Ishikawa (cell line): ENCODE data around the gene QARS1.
A peak's percentile ranks its signal among the peaks of the same experiment; 100 is the strongest.

ENCODE experiments used
- CEBPB ChIP-seq: IDR thresholded peaks from 2 replicates; pipeline ENCODE4 v1.6.1; 2012
- CREB1 ChIP-seq: IDR thresholded peaks from 2 replicates; pipeline ENCODE4 v1.6.1; 2012; ENCODE audit warnings: low read depth
- EGR1 ChIP-seq: IDR thresholded peaks from 2 replicates; pipeline ENCODE4 v1.6.1; 2012
- EP300 ChIP-seq: IDR thresholded peaks from 2 replicates; pipeline ENCODE4 v1.6.1; 2012; ENCODE audit warnings: borderline replicate concordance
- FOXM1 ChIP-seq: IDR thresholded peaks from 2 replicates; pipeline ENCODE4 v1.6.1; 2012; ENCODE audit warnings: low read depth, borderline replicate concordance
- MAX ChIP-seq: IDR thresholded peaks from 2 replicates; pipeline ENCODE4 v1.6.1; 2012
- NFIC ChIP-seq: IDR thresholded peaks from 2 replicates; pipeline ENCODE4 v1.6.1; 2012
- RAD21 ChIP-seq: IDR thresholded peaks from 2 replicates; pipeline ENCODE4 v1.6.1; 2012; ENCODE audit warnings: low read depth
- TAF1 ChIP-seq: IDR thresholded peaks from 2 replicates; pipeline ENCODE4 v1.6.1; 2012; ENCODE audit warnings: low read depth, mild to moderate bottlenecking
- TCF12 ChIP-seq: IDR thresholded peaks from 2 replicates; pipeline ENCODE4 v1.6.1; 2012; ENCODE audit warnings: low read depth
- TEAD4 ChIP-seq: IDR thresholded peaks from 2 replicates; pipeline ENCODE4 v1.6.1; 2012
- YY1 ChIP-seq: IDR thresholded peaks from 2 replicates; pipeline ENCODE4 v1.6.1; 2012; ENCODE audit warnings: low read depth
- ZBTB7A ChIP-seq: IDR thresholded peaks from 2 replicates; pipeline ENCODE4 v1.6.1; 2012; ENCODE audit warnings: low read depth
- TF ChIP-seq, protein P1 (sequence below): IDR thresholded peaks from 2 replicates; pipeline ENCODE4 v1.6.1; 2012
- TF ChIP-seq, protein P2 (sequence below): IDR thresholded peaks from 2 replicates; pipeline ENCODE4 v1.6.1; 2012; ENCODE audit warnings: low read depth, mild to moderate bottlenecking

Gene QARS1

GRCh38 chr3:49135499-49135898 lies 30.9 kb upstream of the QARS1 start:
- TF ChIP-seq RAD21 (no peak), TEAD4 (no peak), EGR1 (no peak), YY1 (no peak), TAF1 (no peak), CREB1 (no peak), ZBTB7A (no peak), TCF12 (no peak), FOXM1 (no peak), NFIC (no peak), MAX (no peak)
- TF ChIP-seq, protein P1, sequence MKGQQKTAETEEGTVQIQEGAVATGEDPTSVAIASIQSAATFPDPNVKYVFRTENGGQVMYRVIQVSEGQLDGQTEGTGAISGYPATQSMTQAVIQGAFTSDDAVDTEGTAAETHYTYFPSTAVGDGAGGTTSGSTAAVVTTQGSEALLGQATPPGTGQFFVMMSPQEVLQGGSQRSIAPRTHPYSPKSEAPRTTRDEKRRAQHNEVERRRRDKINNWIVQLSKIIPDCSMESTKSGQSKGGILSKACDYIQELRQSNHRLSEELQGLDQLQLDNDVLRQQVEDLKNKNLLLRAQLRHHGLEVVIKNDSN: no peak

- TF ChIP-seq ZBTB7A (no peak), TAF1 (no peak), NFIC (no peak), FOXM1 (no peak), RAD21 (peak; percentile 19; the same call in 1 of the 2 replicates), CEBPB (no peak)
Observed at GRCh38 chr3:49134471-49135265, 30.1 kb upstream of the QARS1 start.

DNA sequence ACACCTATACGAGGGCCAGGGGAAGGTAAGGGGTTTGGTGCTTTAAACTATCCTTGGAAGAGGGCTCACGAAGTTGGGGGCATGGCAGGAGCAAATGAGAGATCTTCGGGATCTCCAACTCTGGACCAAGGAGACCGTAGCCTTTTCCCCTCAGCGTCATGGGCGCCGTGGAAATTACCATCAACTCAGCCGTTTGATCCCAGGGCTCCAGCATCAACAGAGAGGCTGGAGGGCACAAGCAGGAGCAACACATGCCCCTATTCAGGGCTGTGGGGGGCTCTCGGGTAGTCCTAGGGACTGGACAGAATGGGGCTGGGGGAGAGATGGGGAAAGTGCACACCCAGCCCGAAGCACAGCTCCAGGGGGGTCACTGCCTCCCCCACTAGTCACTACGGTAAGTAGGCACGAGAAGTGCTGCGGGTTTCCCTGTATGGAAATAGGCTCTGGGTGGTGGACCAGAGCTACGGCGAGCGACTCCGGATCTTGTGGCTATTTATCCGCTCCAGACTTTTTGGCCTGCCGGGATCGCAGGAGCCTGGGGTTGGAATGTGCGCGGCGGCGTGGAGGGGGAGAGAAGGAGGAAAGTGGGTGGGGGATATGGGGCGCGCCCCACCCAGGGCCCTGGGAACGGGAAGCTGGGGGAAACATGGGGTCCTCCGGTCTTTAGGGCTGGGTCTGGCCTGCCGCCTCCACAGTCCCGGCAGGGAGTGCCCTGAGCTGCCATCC lies 28.8 kb upstream of the QARS1 start:
- TF ChIP-seq EGR1: peak; percentile 5; the same call in 1 of the 2 replicates
- TF ChIP-seq TAF1: peak; percentile 53; the same call in 1 of the 2 replicates
- peak; percentile 76 for TF ChIP-seq MAX
- TF ChIP-seq YY1: peak; percentile 57
- peak; percentile 91 for TF ChIP-seq TEAD4
- 0 out of 2 replicates have a peak, but pooled peaks have one; percentile 8 for TF ChIP-seq NFIC
- no peak for TF ChIP-seq CREB1
- TF ChIP-seq, protein P2, sequence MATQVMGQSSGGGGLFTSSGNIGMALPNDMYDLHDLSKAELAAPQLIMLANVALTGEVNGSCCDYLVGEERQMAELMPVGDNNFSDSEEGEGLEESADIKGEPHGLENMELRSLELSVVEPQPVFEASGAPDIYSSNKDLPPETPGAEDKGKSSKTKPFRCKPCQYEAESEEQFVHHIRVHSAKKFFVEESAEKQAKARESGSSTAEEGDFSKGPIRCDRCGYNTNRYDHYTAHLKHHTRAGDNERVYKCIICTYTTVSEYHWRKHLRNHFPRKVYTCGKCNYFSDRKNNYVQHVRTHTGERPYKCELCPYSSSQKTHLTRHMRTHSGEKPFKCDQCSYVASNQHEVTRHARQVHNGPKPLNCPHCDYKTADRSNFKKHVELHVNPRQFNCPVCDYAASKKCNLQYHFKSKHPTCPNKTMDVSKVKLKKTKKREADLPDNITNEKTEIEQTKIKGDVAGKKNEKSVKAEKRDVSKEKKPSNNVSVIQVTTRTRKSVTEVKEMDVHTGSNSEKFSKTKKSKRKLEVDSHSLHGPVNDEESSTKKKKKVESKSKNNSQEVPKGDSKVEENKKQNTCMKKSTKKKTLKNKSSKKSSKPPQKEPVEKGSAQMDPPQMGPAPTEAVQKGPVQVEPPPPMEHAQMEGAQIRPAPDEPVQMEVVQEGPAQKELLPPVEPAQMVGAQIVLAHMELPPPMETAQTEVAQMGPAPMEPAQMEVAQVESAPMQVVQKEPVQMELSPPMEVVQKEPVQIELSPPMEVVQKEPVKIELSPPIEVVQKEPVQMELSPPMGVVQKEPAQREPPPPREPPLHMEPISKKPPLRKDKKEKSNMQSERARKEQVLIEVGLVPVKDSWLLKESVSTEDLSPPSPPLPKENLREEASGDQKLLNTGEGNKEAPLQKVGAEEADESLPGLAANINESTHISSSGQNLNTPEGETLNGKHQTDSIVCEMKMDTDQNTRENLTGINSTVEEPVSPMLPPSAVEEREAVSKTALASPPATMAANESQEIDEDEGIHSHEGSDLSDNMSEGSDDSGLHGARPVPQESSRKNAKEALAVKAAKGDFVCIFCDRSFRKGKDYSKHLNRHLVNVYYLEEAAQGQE: no peak
- TF ChIP-seq TCF12: peak; percentile 56; the same call in 1 of the 2 replicates
- TF ChIP-seq EP300: 0 out of 2 replicates have a peak, but pooled peaks have one; percentile 27
- TF ChIP-seq, protein P1: no peak
- TF ChIP-seq ZBTB7A: peak; percentile 86
- TF ChIP-seq RAD21: no peak
- peak; percentile 14; the same call in 1 of the 2 replicates for TF ChIP-seq FOXM1
- no peak for TF ChIP-seq CEBPB

- TF ChIP-seq ZBTB7A (peak; percentile 76; the same call in 1 of the 2 replicates), TAF1 (peak; percentile 56; the same call in 1 of the 2 replicates), YY1 (peak; percentile 48; the same call in 1 of the 2 replicates), MAX (0 out of 2 replicates have a peak, but pooled peaks have one; percentile 26), TEAD4 (peak; percentile 50; the same call in 1 of the 2 replicates)
- TF ChIP-seq, protein P1: no peak
Observed at GRCh38 chr3:49132437-49133225, 28.1 kb upstream of the QARS1 start, which contains the start of gene LAMB2. Gene LAMB2 (minus strand): TSS chr3:49133050. CDS start chr3:49132867, 183 bp downstream.

DNA sequence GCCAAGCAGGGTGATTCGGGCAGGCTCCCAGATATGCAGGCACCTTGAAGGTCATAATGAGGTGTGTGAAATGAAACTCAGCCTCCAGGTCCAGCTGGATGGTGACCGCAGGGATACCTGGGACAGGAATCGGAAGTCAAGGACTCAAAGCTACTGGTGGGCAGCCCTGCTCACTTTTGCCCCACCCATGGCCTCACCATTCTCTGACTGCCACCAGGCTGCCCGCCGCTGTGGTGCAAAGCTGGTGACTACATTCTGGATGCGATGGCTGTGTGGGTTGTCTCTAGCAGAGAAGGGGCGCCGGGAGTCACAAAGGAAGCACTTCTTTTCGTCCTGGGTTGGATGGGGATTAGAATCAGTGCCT lies 27.5 kb upstream of the QARS1 start:
- TF ChIP-seq MAX: no peak
- TF ChIP-seq RAD21: no peak
- TF ChIP-seq EP300: no peak
- no peak for TF ChIP-seq CEBPB
- TF ChIP-seq EGR1: no peak
- no peak for TF ChIP-seq FOXM1
- TF ChIP-seq, protein P1: no peak
